D721Med (cell line): ENCODE measurements around the gene GCC2.

Experiments
- DNase-seq: peaks from one replicate; pipeline ENCODE4 v3.0.0; 2011; ENCODE audit warnings: low spot score; ENCODE audit not compliant: insufficient read length
- FAIRE-seq: peaks from 2 replicates; lab custom pipeline; 2011; peaks lifted over from hg19 to GRCh38; lab: Jason Lieb, UNC
- CTCF ChIP-seq: IDR thresholded peaks from 2 replicates; pipeline ENCODE4 v1.5.1; 2012; ENCODE audit warnings: mild to moderate bottlenecking, control low read depth; ENCODE audit not compliant: insufficient read depth; ENCODE audit errors: missing control alignments

Gene GCC2

GRCh38 chr2:108533832-108534583 is 85.0 kb downstream of the GCC2 start, which contains the start of gene LIMS1:
TSS of gene LIMS1 (plus strand) at chr2:108534470. CDS start at chr2:108534563, 93 bp downstream.
- FAIRE-seq: no peak
- no peak for TF ChIP-seq CTCF
- peak; percentile 81 for DNase-seq

- TF ChIP-seq CTCF: no peak
- no peak for FAIRE-seq
Observed at GRCh38 chr2:108534584-108535356, 85.8 kb downstream of the GCC2 start.

GRCh38 chr2:108535357-108535631 is 86.3 kb downstream of the GCC2 start:
- no peak for TF ChIP-seq CTCF
- FAIRE-seq (no peak), DNase-seq (no peak)

More at GRCh38 chr2:108534584-108535356, 85.8 kb downstream of the GCC2 start:
- no peak for DNase-seq

GRCh38 chr2:108536133-108536780 is 87.3 kb downstream of the GCC2 start:
- no peak for TF ChIP-seq CTCF
- DNase-seq (no peak), FAIRE-seq (no peak)

- no peak for TF ChIP-seq CTCF
- no peak for DNase-seq
- no peak for FAIRE-seq
Observed at GRCh38 chr2:108536911-108537310, 87.9 kb downstream of the GCC2 start.

GRCh38 chr2:108538000-108538625 is 89.1 kb downstream of the GCC2 start:
- no peak for DNase-seq
- TF ChIP-seq CTCF: no peak
- no peak for FAIRE-seq
